ENCODE measurements around the gene YOD1.

DNA sequence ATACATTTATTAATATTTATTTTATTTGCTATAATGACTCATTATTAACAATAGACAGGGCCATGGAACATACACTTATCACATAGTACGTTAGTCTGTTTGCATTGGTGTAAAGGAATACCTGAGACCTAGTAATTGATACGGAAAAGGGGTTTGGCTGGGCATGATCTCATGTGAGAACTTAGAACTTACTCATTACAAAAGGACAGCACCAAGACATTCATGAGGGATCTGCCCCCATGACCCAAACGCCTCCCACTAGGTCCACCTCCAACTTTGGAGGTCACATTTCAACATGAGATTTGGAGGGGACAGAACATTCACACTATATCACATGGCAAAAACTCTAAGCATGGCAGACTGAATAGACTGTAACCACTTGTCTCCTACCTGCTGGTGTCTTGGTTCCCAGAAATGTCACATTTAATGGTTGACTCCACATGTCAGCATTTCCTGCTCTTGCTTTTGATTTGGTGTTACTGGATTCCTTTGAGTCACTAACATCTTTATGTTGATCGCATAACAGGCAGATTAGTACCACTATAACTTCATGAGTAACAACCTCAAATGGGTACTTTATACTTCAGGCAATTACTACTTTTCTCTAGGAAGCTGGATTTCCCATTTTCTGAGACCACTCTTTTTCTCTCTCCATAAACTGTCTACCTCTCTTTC lies 15.0 kb downstream of the YOD1 start:
- TF ChIP-seq, protein P1, sequence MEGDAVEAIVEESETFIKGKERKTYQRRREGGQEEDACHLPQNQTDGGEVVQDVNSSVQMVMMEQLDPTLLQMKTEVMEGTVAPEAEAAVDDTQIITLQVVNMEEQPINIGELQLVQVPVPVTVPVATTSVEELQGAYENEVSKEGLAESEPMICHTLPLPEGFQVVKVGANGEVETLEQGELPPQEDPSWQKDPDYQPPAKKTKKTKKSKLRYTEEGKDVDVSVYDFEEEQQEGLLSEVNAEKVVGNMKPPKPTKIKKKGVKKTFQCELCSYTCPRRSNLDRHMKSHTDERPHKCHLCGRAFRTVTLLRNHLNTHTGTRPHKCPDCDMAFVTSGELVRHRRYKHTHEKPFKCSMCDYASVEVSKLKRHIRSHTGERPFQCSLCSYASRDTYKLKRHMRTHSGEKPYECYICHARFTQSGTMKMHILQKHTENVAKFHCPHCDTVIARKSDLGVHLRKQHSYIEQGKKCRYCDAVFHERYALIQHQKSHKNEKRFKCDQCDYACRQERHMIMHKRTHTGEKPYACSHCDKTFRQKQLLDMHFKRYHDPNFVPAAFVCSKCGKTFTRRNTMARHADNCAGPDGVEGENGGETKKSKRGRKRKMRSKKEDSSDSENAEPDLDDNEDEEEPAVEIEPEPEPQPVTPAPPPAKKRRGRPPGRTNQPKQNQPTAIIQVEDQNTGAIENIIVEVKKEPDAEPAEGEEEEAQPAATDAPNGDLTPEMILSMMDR (IDR thresholded peaks at IDR 0.05; ENCODE audit: low read depth, low read length, poor library complexity, severe bottlenecking) = no peak
- TF ChIP-seq EZH2phosphoT487 (IDR thresholded peaks at IDR 0.05; ENCODE audit: borderline replicate concordance, low read length) = no peak

All from DOHH2 (cell line).